Mesothelial cell of epicardium (in vitro differentiated cells): ENCODE measurements around the gene GABRA4. TPM values are rescaled to one million over a fixed set of nuclear protein-coding genes. Genes with fewer than 3 reads are reported as not detected.

Source experiments
- DNase-seq, 2 experiments: peaks; one replicate each; pipeline ENCODE4 v3.0.0; 2021; ENCODE audit warnings: low spot score in 2 of 2; ENCODE audit not compliant: unreplicated experiment in 2 of 2
- H3K27ac Mint-ChIP-seq: 2 replicates; pipeline ENCODE4 v1.8.0; 2021; ENCODE audit warnings: mixed read lengths
- H3K27me3 Mint-ChIP-seq: 2 replicates; pipeline ENCODE4 v1.8.0; 2021; ENCODE audit warnings: low read depth, mixed read lengths
- H3K36me3 Mint-ChIP-seq: 2 replicates; pipeline ENCODE4 v1.8.0; 2021; ENCODE audit warnings: mixed read lengths
- H3K4me1 Mint-ChIP-seq: 2 replicates; pipeline ENCODE4 v1.8.0; 2021; ENCODE audit warnings: mixed read lengths
- H3K4me3 Mint-ChIP-seq: 2 replicates; pipeline ENCODE4 v1.8.0; 2021; ENCODE audit warnings: mild to moderate bottlenecking, moderate library complexity, mixed read lengths
- H3K9me3 Mint-ChIP-seq: 2 replicates; pipeline ENCODE4 v1.8.0; 2021; ENCODE audit warnings: mixed read lengths
- CTCF ChIP-seq: fragments of 200-600 bp; sonication (generic); IDR thresholded peaks from one replicate; pipeline ENCODE4 v1.5.0; 2021; ENCODE audit warnings: antibody characterized with exemption; ENCODE audit not compliant: unreplicated experiment
- total RNA-seq: library from RNA; stranded (reverse); gene quantifications from 3 replicates; pipeline ENCODE4 v1.2.1, GENCODE V29; 2021

GABRA4 gene
- total RNA-seq, 1 donor from 2014 or later = not detected

- peaks cover 19% of the 10 kb centered on the region for H3K27me3 Mint-ChIP-seq
- no peak overlapping the region for H3K4me3 Mint-ChIP-seq
Measured at GRCh38 chr4:46953564-46953963, 39.8 kb downstream of the GABRA4 start.

GRCh38 chr4:46952451-46952850 is 40.9 kb downstream of the GABRA4 start:
- DNase-seq = no peak
- no peak overlapping the region for H3K4me3 Mint-ChIP-seq
- H3K4me1 Mint-ChIP-seq = no peaks in the 10 kb centered on the region
- TF ChIP-seq CTCF = no peak
- H3K36me3 Mint-ChIP-seq = no peaks in the 10 kb centered on the region
- peaks cover 15% of the 10 kb centered on the region for H3K27me3 Mint-ChIP-seq
- H3K27ac Mint-ChIP-seq = no peak overlapping the region
- no peaks in the 10 kb centered on the region for H3K9me3 Mint-ChIP-seq

More at GRCh38 chr4:46953564-46953963, 39.8 kb downstream of the GABRA4 start:
- no peak overlapping the region for H3K27ac Mint-ChIP-seq
- no peak for TF ChIP-seq CTCF
- DNase-seq = no peak
- no peaks in the 10 kb centered on the region for H3K36me3 Mint-ChIP-seq
- H3K4me1 Mint-ChIP-seq = no peaks in the 10 kb centered on the region
- H3K9me3 Mint-ChIP-seq = no peaks in the 10 kb centered on the region

- Mint-ChIP-seq H3K36me3 (no peaks in the 10 kb centered on the region), H3K4me3 (no peak overlapping the region), H3K27me3 (peaks cover 7% of the 10 kb centered on the region), H3K9me3 (no peaks in the 10 kb centered on the region), H3K27ac (no peak overlapping the region), H3K4me1 (peaks cover 2% of the 10 kb centered on the region)
- DNase-seq = no peak
- no peak for TF ChIP-seq CTCF
Measured at GRCh38 chr4:46950826-46951225, 42.6 kb downstream of the GABRA4 start.

- H3K4me1 Mint-ChIP-seq = peaks cover 2% of the 10 kb centered on the region
- H3K27ac Mint-ChIP-seq = no peak overlapping the region
- TF ChIP-seq CTCF = no peak
- H3K9me3 Mint-ChIP-seq = no peaks in the 10 kb centered on the region
- no peak for DNase-seq
- H3K27me3 Mint-ChIP-seq = peaks cover 6% of the 10 kb centered on the region
- H3K36me3 Mint-ChIP-seq = no peaks in the 10 kb centered on the region
- H3K4me3 Mint-ChIP-seq = no peak overlapping the region
Measured at GRCh38 chr4:46949822-46950221, 43.6 kb downstream of the GABRA4 start.

- Mint-ChIP-seq H3K4me1 (peaks cover 2% of the 10 kb centered on the region), H3K36me3 (no peaks in the 10 kb centered on the region), H3K4me3 (no peak overlapping the region), H3K27me3 (peaks cover 1% of the 10 kb centered on the region), H3K9me3 (peaks cover 4% of the 10 kb centered on the region), H3K27ac (no peak overlapping the region)
- no peak for TF ChIP-seq CTCF
- no peak for DNase-seq
Measured at GRCh38 chr4:46947541-46947940, 45.8 kb downstream of the GABRA4 start.
